Measurements from ENCODE around the gene HAS3.

GRCh38 chr16:69131167-69131838 lies 25.9 kb downstream of the HAS3 start:
- TF ChIP-seq CTCF (IDR thresholded peaks at IDR 0.05) = no peak
- TF ChIP-seq REST (IDR thresholded peaks at IDR 0.05; ENCODE audit: low read depth, low read length) = no peak
- no peak for TF ChIP-seq EZH2phosphoT487 (IDR thresholded peaks at IDR 0.05; ENCODE audit: borderline replicate concordance, low read depth)
- no peak for TF ChIP-seq RAD21 (IDR thresholded peaks at IDR 0.05; ENCODE audit: low read length)
- TF ChIP-seq POLR2AphosphoS5 (IDR thresholded peaks at IDR 0.05; ENCODE audit: low read depth, low read length) = no peak
- TF ChIP-seq SMC3 (IDR thresholded peaks at IDR 0.05; ENCODE audit: low read depth, low read length) = no peak
- no peak for TF ChIP-seq USF1 (IDR thresholded peaks at IDR 0.05; ENCODE audit: borderline replicate concordance, low read depth)
- no peak for TF ChIP-seq YY1 (IDR thresholded peaks at IDR 0.05; ENCODE audit: low read depth)
- TF ChIP-seq ZBTB33 (IDR thresholded peaks at IDR 0.05; ENCODE audit: borderline replicate concordance, low read depth) = no peak
- TF ChIP-seq NFIC (IDR thresholded peaks at IDR 0.05; ENCODE audit: borderline replicate concordance) = no peak
- TF ChIP-seq GABPA (IDR thresholded peaks at IDR 0.05; ENCODE audit: low read depth) = no peak
- TF ChIP-seq USF2 (IDR thresholded peaks at IDR 0.05; ENCODE audit: borderline replicate concordance, low read depth, low read length) = no peak
- no peak for TF ChIP-seq IRF3 (IDR thresholded peaks at IDR 0.05; ENCODE audit: low read depth, low read length)
